HG03439 (cell line): ENCODE results near the gene SPSB2.

Experiments
- ATAC-seq: cut with Tn5 transposase; IDR thresholded peaks from one replicate; pipeline ENCODE4 v1.9.1; 2021; ENCODE audit warnings: mild to moderate bottlenecking, moderate library complexity; ENCODE audit not compliant: unreplicated experiment

The SPSB2 gene

DNA sequence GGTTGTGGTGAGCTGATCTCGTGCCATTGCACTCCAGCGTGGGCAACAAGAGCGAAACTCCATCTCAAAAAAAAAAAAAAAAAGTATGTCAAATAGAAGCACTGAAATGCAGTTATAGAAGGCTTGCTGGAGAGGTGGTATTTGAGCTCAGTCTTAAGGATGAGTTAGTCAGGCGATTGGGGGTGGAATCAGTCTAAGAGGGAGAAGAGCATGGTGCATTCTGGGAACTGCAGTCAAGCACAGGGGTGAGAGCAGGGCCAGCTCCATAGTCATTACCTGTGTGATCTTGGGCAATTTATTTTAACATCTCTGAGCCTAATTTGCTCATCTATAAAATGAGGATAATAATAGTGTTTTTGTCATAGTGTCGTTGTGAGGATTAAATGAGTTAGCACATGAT lies 38.2 kb downstream of the SPSB2 start:
- ATAC-seq: no peak

DNA sequence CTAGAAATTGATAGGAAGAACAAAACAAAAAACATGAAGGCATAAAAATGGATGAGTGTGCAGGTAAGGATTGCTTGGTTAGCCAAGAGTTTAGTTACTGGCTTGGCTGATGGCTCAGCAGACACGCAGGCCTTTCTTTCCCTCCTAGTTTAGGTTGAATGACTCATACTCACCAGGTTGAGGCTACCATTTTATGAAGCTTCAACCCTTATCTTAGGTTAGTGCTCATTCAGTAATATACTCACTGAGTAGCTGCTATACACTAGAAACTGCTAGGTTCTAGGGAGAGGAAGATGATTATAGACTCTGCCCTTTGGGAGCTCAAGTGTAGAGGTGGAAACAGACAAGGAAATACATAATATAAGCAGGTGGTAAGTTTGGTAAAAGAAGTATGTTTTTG lies 38.8 kb downstream of the SPSB2 start:
- ATAC-seq: no peak

DNA sequence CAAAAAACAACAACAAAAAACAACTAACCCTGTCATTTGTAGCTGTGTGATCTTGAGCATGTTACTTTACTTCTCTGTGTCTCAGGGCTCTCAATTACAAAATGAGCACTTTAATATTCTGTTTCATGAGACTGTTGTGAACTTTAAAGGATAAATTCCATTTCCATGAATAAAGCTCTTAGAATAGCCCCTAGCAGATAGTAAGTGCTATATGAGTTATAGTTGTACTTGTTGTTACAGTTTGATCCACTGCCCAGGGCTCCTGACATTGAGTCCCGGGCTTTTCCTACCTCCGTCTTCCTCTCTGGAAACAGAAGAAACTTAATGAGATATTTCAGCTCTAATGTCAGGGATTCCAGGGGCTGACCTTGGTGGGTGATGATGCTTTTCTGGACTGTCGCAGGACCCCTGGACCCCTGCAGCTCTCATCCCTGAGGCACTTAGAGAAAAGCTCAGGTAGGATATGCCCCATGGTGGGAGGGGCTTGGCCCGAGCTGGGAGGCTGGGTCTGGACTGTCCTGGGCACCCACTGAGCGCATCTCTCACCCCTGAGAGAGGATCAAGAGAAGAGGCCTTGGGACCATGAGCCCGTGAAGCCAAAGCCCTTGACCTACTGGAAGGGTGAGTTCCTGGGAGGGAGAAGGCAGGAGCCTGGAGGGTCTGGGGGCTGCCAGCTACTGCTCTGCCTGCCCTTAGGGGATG lies 39.8 kb downstream of the SPSB2 start:
- no peak for ATAC-seq

DNA sequence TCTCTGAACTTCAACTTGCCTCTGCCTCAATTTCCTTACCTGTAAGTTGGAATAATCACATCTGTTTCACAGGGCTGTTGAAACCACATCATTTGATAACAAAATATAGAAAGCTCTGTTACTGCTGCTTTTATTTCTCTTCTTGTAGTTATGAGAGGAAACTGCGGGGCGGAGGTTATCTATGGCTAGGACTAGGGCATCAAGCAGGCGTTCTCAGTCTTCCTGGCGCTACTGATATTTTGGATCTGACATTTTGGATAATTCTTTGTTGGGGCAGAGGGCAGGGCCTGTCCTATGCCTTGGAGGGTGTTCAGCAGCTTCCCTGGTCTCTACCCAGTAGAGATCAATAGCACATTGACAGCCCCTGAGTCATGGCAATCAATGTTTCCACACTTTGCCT lies 41.0 kb downstream of the SPSB2 start:
- ATAC-seq: no peak

DNA sequence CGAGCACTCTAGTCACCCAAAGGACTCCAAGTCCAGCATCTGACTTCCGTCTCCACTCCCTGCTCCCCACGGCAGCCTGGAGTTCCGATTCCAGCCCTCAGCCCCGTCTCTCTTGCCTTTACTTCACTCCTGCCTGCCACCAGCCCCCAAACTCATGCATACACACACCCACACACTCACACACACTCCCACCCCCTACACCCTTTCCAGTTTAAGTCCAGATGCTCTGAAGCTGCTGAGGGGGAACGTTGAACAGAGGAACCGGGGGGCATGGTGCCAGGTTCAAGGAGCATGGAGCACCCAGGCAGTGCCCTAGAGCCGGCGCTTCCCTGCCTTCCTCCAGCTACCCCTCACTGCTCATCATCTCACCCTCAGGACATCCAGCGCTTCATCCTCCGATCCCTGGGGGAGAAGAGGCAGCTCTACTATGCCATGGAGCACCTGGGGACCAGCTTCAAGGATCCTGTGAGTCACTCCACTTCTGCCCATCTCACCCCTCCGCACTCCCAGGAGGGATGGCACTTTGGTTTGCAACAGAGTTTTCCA lies 41.6 kb downstream of the SPSB2 start:
- no peak for ATAC-seq

DNA sequence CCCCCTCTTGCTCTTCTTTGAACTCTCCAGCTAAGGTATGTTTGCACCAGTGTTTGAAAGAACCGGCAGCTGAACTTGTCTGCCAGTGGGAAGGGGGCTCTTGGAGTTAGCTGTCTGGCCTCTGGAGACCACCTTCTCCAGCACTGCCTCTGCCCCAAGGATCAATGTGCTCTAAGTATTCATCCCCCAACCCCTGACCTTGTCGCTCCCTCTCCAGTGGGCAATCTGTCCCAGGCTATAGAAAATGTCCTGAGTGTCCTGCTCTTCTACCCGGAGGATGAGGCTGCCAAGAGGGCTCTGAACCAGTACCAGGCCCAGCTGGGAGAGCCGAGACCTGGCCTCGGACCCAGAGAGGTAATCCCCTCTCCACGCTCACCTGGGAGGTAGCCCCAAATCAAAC lies 42.1 kb downstream of the SPSB2 start:
- no peak for ATAC-seq

DNA sequence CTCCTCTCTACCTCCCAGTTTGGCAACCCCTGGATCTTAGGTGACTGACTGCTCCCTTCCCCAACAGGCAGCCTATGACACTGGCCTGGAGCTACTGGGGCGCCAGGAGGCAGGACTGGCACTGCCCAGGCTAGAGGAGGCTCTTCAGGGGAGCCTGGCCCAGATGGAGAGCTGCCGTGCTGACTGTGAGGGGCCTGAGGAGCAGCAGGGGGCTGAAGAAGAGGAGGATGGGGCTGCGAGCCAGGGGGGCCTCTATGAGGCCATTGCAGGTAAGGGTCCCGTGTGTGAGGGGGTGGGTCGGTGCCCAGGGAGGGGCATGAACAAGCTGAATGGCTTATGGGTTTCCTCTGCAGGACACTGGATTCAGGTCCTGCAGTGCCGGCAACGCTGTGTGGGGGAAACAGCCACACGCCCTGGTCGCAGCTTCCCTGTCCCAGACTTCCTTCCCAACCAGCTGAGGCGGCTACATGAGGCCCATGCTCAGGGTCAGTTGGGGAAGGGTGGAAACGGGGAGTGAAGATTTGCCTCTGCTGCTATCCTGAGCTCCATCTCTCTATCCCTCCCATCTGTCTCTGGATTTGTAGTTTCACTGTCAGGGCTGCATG lies 42.7 kb downstream of the SPSB2 start:
- ATAC-seq: no peak

DNA sequence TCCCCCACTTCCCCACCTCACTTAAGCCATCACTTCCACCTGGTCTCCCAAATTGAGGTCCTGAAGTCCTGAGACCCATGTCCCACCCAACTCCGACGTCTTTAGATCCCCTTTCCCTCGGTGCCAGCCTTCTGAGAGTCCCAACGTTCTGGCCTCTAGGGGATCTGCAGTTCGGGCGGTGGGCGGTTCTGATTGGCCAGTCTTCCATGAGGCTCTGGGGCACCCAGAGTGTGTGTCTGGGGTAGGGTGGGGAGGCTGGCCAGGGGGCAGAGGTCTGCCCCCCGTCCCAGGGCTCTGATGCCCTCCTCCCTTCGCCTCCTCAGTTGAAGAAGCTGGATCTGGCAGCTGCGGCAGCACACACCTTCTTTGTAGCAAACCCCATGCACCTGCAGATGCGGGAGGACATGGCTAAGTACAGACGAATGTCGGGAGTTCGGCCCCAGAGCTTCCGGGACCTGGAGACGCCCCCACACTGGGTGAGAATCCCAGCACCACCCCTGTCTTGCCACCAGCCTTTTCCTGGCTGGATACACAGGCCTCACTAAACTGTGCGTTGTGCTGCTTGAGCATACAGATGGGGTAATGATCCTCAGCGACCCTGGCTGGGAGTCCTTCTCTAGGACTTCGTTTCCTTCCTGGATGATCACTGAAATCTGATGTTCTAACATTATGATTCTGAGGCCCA lies 43.4 kb downstream of the SPSB2 start:
- ATAC-seq: no peak

DNA sequence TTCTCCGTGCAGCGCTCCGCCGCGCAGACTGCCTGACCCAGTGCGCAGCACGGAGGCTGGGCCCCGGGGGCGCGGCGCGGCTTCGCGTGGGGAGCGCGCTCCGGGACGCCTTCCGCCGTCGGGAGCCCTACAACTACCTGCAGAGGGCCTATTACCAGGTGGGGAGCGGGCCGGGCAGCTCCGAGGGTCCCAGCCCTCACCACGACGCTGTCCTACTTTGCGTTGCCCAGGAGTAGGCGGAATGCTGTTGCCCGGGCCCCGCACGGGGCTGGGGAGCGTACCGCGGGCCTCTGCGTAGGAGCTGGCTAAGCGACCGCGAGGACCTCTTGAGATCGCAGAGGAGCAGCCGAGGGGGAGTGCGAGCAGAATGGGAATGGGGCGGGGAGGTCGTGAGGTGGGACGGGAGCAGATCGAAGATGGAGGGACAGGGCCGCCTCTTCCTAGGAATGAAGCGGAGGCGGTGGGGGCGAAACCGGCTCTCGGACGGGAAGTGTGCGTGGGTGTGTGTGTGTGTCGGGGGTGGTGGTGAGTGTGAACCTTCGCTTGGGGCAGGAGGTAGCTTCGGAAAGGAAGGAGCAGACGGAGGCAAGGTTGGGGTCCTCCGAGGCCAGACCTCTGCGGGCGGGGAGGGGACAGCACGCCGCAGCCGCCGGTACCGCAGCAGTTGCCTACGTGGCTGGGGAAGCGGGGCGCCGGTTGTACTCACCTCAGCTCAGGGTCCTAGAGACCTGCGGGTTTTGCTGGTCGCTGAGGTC lies 44.1 kb downstream of the SPSB2 start:
- ATAC-seq: no peak

DNA sequence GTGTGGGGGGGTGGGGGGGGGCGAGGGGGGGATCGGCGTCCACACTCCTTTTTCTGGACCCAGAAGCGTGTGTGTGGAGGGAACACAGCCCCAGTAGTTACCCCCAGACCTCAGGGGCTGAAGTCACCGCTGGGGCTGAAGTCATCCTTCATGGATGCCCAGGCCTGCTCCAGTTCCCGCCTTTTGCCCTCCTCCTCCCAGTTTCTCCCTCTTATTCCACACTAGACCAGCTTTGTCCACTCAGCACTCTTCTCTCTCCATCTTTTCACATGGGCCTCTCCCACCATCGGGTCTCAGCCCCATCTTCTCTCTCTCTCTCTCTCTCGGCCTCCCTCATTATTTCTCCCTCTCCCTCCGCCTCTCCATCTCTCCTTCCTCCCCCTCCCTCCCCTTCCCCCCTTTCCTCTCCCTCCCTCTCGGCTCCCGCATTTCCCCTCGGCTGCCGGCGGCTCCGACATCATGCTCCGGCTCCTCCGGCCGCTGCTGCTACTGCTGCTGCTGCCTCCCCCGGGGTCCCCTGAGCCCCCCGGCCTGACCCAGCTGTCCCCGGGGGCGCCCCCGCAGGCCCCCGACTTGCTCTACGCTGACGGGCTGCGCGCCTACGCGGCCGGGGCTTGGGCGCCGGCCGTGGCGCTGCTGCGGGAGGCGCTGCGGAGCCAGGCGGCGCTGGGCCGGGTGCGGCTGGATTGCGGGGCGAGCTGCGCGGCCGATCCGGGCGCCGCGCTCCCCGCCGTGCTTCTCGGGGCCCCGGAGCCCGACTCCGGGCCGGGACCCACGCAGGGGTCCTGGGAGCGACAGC lies 44.9 kb downstream of the SPSB2 start, which contains the start of gene P3H3:
Gene P3H3, plus strand, starts transcription at position 426 of the 799 bp plus-strand sequence. Its CDS starts 34 bp downstream, at position 460.
- no peak for ATAC-seq

DNA sequence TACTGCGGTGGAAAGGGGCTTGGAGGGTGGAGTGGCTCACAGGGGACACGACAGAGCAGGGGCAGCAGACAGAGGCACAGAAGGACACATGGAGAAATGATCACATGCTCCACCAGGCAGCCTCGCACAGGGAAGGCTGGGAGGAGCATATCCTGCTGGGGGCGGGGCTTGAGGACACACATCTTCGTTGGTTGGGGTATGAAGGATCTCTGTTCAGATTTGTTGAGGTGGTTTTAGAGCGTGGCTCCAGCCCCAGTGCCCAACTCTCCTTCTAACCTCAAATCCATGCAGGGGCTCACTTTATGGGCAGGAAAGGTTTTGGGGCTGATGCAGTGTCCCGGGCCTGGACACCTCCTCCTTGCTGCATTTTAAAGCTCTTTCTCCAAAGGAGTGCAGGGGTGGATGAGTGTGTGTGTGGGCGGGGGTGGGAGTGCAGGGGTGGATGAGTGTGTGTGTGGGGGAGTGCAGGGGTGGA lies 45.6 kb downstream of the SPSB2 start:
- no peak for ATAC-seq

DNA sequence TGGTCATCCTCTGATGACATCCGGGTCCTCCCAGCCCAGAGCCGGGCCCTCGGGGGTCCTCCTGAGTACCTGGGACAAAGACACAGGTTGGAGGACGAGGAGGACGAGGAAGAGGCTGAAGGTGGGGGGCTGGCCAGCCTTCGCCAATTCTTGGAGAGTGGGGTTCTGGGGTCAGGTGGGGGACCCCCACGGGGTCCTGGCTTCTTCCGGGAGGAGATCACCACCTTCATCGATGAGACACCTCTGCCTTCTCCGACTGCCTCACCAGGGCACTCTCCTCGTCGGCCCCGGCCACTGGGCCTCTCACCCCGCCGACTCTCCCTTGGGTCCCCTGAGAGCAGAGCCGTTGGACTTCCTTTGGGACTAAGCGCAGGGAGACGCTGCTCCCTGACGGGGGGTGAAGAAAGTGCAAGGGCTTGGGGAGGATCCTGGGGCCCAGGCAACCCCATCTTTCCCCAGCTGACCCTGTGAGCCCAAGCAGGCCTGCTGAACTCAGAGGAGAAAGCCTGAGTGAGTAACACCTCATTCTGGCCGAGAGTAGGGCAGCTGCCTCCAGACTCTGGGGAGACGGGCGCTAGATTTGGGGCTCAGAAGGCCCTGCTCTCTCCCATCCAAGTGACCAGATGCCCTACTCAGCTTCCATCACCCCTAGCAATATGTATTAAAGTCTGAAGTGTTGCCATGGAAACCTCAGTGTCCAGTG lies 46.2 kb downstream of the SPSB2 start:
- ATAC-seq: no peak

DNA sequence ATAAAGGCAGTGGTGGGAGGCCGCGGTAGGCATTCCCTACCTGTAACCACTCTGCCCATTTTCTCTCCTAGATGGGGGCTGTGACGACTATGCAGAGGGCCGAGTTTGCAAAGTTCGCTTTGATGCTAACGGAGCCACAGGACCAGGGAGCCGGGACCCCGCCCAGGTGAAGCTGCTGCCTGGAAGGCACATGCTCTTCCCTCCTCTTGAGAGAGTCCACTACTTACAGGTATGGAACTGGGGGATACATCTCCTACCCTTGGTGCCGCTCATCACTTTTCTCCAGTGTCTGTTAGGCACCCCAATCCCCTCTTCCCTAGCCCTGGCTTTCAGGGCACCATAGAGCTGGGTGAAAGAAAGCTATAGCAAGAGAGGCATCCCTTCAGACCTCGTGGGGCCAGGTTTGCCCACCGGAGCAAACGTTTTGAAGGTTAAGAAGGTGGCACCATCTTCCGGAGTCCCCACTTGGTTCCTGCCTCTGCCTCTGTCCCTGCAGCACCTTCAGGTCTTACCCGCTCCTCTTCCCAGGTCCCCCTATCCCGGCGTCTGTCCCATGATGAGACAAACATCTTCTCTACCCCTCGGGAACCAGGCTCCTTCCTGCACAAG lies 46.9 kb downstream of the SPSB2 start:
- no peak for ATAC-seq

DNA sequence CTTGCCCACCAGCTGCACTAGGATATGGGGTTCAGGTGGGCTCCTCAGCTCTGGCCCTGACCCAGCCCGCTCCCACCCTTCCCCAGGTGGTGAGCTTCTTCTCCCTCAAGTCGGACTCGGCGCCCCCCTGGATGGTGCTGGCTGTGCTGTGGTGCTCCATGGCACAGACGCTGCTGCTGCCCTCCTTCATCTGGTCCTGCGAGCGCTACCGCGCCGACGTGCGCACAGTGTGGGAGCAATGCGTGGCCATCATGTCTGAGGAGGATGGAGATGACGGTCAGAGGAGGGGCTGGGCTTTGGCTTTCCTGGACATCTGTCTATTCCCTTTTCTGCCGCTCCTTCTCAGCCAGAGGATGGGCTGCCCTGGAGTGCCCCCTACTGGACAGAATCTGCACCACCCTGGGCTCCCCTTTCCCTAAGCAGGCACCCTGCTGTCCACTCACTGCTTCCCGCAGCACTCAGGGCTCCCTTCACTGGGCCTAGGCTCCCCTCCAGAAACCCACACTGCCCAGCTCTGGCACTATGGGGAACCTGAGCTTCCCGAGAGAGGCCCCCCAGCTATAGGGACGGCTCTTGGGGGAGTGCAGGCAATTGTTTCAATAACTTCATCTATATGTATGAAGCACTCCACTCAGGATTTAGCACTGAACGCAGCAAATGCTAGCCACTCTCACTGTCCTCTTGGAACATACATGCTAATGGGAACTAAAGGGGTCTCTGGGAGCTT lies 47.5 kb downstream of the SPSB2 start:
- ATAC-seq: no peak

DNA sequence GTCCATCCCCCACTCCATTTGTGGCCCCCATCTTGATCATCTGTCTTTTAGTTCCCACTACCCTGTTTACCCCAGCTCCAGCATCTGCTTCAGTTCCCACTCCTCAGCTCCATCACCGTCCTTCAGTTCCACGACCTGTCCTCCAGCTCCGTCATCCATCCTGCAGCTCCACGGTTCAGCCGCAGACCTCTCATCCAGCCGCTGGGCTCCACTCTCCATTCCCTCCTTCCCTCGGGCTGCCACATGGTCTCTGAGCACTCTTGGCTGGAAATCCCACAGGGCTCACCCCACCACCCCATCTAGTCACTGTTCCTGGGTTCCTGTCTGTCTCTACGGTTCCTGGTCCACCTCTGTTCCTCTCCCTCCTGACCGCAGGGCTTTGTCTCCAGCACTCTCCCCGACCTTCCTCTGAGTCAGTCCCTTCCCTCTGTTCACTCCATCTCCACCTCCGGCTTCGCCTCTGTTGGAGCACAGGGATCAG lies 48.2 kb downstream of the SPSB2 start:
- ATAC-seq: no peak

DNA sequence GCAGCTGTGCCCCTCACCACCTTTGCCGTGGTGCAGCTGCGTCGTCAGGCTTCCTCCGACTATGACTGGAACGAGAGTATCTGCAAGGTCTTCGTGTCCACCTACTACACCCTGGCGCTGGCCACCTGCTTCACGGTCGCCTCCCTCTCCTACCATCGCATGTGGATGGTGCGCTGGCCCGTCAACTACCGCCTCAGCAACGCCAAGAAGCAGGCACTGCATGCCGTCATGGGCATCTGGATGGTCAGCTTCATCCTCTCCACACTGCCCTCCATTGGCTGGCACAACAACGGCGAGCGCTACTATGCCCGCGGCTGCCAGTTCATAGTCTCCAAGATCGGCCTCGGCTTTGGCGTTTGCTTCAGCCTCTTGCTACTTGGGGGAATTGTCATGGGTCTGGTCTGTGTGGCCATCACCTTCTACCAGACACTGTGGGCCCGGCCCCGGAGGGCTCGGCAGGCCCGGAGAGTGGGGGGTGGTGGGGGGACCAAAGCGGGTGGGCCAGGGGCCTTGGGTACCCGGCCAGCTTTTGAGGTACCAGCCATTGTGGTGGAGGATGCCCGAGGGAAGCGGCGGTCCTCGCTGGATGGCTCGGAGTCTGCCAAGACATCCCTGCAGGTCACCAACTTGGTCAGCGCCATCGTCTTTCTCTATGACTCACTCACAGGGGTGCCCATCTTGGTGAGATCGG lies 48.9 kb downstream of the SPSB2 start:
- no peak for ATAC-seq

DNA sequence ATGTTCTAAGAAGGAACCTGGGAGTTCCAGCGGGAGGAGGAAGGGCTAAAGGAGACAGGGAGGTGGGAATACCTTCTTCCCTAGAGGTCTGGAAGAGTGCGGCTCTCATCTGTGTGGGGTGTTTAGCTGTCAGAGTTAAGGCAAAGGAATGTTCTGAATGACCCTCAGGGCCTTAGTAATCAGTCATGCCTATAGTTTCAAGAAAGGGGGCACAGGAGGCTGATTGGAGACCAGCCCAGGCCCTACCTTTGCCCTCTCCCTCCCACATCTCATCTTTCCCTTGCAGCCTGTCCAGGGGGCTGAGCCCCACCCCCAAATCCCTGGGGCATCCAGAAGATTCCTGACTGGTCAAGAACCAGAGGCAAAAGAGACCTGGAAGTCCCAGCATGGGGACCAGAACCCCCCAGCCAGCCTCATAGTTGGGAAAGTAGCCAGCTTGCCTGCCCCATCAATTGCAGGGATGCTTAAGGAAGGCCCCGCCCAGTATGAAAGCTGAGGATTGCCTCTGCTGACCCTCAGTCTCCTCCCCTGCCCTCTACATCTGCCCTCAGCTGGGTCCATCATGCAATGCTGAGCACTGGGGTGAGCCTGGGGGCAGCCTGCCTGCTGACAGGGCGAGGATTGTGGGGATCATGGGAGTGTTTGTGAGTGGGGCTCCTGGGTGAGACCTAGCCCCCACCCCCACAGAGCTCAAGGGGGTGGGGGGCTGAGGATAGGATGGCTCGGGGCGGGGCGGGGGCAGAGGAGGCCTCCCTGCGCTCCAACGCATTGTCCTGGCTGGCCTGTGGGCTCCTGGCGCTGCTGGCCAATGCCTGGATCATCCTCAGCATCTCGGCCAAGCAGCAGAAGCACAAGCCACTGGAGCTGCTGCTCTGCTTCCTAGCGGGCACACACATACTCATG lies 49.7 kb downstream of the SPSB2 start:
- no peak for ATAC-seq
